BE2C (cell line): ENCODE measurements around the gene ADAM33.
A peak's percentile ranks its signal among the peaks of the same experiment; 100 is the strongest.

Experiments used
- DNase-seq: peaks from one replicate; pipeline ENCODE4 v3.0.0-alpha.2; 2020
- H3K27me3 ChIP-seq: fragments of 250-450 bp; sonication (Bioruptor Pico); 2 replicates; pipeline ENCODE4 v1.5.1; 2020; ENCODE audit warnings: mild to moderate bottlenecking
- H3K36me3 ChIP-seq: fragments of 250-450 bp; sonication (Bioruptor Pico); 2 replicates; pipeline ENCODE4 v1.5.1; 2020; ENCODE audit warnings: mild to moderate bottlenecking
- H3K4me1 ChIP-seq: fragments of 250-450 bp; sonication (Bioruptor Pico); 2 replicates; pipeline ENCODE4 v1.5.1; 2020
- H3K4me3 ChIP-seq: 2 replicates; pipeline ENCODE4 v1.5.1; 2011; ENCODE audit warnings: low read depth, low read length
- H3K9me3 ChIP-seq: fragments of 250-450 bp; sonication (Bioruptor Pico); 2 replicates; pipeline ENCODE4 v1.5.1; 2020
- CTCF ChIP-seq: IDR thresholded peaks from 2 replicates; pipeline ENCODE4 v1.5.1; 2012; ENCODE audit warnings: mild to moderate bottlenecking, low read depth, low read length

Gene ADAM33

DNA sequence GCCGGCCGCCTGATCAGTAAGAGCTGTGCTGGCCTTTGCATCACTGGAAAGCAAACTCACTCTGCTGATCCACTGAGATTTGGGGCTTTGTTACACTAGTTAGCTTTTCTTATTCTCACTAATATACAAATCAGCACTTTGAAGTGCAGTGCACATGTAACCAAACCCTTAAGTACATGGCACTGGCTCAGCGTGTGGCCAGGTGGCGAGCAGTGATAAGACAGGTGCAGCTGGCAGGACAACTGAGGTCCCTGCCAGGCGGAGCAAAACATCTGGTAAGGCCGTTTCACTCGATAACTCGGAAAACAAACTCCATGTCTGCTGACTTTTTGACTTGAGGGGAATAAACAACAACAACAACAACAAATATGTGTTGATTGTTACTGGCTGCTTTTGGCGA is 29.6 kb downstream of the ADAM33 start:
- DNase-seq: no peak

DNA sequence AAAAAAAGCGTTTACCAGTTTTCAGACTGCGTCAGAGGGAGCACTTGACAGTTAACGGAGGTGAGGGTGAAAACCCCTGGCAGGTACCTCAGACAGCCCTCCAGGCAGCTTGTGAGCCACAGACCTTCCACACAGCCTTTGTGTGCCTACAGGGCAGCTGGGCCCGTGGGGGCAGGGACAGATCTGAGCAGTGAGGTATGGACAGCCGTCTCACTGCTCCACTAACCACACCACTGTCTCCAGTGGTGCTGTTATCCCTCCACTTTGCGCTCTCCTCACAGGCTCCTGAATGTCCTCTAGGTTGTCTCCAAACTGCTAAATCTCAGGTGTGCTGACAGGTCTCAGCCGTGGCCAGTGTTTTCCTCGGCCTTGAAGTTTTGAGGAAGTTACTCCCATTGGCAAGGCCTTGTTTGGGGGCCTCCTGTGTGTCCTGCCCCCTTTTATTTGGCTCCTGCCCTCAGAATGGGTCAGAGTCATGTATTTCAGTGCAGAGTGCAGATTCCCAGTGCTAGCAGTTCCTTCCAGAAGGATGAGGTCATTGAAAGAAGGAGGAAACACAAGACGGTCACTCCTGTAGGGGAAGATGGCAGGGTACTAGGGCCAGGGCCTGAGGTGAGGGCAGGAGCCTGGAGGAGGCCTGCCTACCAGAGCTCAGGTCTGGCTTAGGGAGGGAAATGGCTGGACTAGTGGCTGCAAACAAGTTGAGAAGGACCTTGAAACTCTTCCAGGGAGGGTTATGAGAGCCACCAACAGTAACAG is 30.4 kb downstream of the ADAM33 start:
- Histone ChIP-seq H3K4me1 (peaks cover 20% of the 10 kb centered on the region), H3K36me3 (no peaks in the 10 kb centered on the region), H3K9me3 (no peaks in the 10 kb centered on the region), H3K4me3 (no peak overlapping the region), H3K27me3 (no peaks in the 10 kb centered on the region)
- DNase-seq: no peak
- no peak for TF ChIP-seq CTCF

More for the DNA sequence above, 29.6 kb downstream of the ADAM33 start:
- no peaks in the 10 kb centered on the region for H3K27me3 ChIP-seq
- H3K4me1 ChIP-seq: peaks cover 13% of the 10 kb centered on the region
- no peak for TF ChIP-seq CTCF
- H3K9me3 ChIP-seq: no peaks in the 10 kb centered on the region
- no peaks in the 10 kb centered on the region for H3K36me3 ChIP-seq
- H3K4me3 ChIP-seq: no peak overlapping the region

DNA sequence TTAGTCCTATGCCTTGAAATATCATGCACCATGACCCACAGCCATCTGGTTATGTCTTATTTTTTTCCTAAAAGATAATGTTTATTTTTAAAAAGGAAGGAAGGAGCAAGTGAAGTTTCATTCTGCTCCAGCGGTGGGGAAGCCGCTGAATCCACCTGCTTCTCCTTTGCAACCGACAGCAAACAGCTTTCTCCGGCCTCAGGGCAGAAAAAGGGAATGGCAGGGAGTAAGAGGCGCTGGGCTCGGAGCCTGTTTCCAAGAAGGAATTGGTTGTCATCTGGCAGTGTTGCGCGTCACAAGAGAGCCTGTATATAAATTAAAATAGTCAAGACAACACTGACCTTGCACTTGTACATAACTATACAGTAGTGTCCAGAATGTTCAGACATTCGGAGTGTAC is 32.9 kb downstream of the ADAM33 start:
- peak; percentile 49 for DNase-seq
- H3K36me3 ChIP-seq: no peaks in the 10 kb centered on the region
- no peak for TF ChIP-seq CTCF
- peaks cover 20% of the 10 kb centered on the region for H3K4me1 ChIP-seq
- no peaks in the 10 kb centered on the region for H3K27me3 ChIP-seq
- H3K4me3 ChIP-seq: no peak overlapping the region
- no peaks in the 10 kb centered on the region for H3K9me3 ChIP-seq

DNA sequence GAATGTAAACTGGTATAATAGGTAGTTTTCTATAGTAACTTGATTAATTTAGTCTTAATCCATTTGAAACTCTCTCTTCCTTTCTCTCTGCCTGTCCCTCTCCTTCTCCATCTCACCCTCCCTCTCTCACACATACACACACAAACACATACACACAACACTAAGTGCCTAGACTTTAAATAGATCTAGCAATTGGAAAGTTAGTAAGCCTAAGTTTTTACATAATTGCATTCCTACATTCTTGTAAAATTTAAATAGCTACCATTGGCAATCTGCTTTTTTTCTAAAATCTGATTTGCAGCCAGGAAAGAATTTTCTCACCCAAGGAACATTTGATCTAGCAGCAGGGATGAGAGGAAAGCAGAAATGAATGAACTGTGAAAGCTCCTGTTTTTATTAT is 34.3 kb downstream of the ADAM33 start:
- Histone ChIP-seq H3K4me1 (peaks cover 20% of the 10 kb centered on the region), H3K27me3 (no peaks in the 10 kb centered on the region), H3K4me3 (no peak overlapping the region), H3K9me3 (no peaks in the 10 kb centered on the region), H3K36me3 (no peaks in the 10 kb centered on the region)
- no peak for DNase-seq
- TF ChIP-seq CTCF: no peak

- DNase-seq: peak; percentile 42
- H3K27me3 ChIP-seq: no peaks in the 10 kb centered on the region
- H3K9me3 ChIP-seq: no peaks in the 10 kb centered on the region
- no peaks in the 10 kb centered on the region for H3K36me3 ChIP-seq
- H3K4me1 ChIP-seq: peaks cover 20% of the 10 kb centered on the region
- H3K4me3 ChIP-seq: no peak overlapping the region
- TF ChIP-seq CTCF: no peak
Measured at GRCh38 chr20:3646651-3647050, 35.2 kb downstream of the ADAM33 start.

GRCh38 chr20:3646067-3646440 is 35.8 kb downstream of the ADAM33 start:
- H3K36me3 ChIP-seq: no peaks in the 10 kb centered on the region
- DNase-seq: no peak
- no peaks in the 10 kb centered on the region for H3K27me3 ChIP-seq
- H3K9me3 ChIP-seq: no peaks in the 10 kb centered on the region
- TF ChIP-seq CTCF: no peak
- peaks cover 20% of the 10 kb centered on the region for H3K4me1 ChIP-seq
- no peak overlapping the region for H3K4me3 ChIP-seq
